HG02943 (cell line): Measurements from ENCODE around the gene TNRC6A.

Experiments
- ATAC-seq: cut with Tn5 transposase; IDR thresholded peaks from one replicate; pipeline ENCODE4 v1.9.1; 2021; ENCODE audit warnings: mild to moderate bottlenecking, low read depth, moderate library complexity; ENCODE audit not compliant: unreplicated experiment

The TNRC6A gene

DNA sequence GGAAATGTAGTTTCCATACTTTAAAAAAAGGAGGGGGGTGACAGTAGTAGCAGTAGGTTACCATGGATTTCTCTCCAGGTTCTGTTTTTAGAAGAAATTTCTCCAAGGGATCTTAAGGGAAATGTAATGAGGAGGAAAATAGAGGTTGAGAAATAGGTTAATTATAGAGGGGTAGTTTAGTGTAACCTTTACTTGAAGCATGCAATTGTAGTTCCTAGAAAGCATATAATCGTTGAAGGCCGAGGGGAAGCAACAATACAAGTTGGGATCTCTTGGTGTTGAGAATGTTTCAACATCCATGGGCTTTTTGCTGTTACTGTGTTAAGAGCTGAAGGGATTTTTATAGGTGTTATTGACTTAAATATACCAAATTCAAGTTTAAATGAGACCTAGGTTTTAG lies 25.1 kb downstream of the TNRC6A start:
- ATAC-seq = no peak

- ATAC-seq = no peak
Observed at GRCh38 chr16:24755201-24755874, 25.9 kb downstream of the TNRC6A start.

GRCh38 chr16:24758373-24758772 lies 28.9 kb downstream of the TNRC6A start:
- no peak for ATAC-seq

DNA sequence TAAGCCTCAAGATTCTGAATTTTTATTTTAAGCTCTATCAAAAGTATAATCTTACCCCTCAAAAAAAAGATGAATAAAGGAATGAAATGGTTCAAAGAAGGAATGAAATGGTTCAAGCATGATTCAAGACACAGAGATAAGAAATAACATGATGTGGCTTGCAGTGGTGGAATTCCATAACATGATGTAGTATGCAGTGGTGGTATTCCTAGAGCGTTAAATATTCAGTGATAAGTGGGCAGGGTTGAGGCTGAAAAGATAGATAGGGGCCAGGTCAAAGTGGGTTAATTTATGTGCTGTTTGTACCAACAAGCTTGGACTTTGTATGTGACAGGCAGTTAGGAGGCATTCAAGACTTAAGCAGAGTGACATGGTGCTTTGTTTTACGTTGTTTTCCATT lies 29.6 kb downstream of the TNRC6A start:
- ATAC-seq = no peak

DNA sequence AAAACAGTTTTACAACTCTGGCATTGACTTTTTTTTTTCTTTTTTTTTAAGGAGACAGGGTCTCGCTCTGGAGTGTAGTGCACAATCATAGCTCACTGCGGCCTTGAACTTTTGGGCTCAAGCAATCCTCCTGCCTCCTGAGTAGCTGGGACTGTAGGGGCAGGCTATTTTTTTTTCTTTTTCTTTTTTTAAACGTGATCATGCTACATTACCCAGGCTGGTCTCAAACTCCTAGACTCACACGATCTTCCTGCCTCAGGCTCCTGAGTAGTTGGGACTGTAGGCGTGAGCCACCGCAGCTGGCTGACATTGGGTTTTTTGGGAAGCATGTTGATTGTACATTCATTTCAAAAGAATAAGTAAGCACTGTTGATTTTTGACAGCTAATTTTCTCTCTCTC lies 32.1 kb downstream of the TNRC6A start:
- no peak for ATAC-seq

- no peak for ATAC-seq
Observed at GRCh38 chr16:24764916-24765315, 35.5 kb downstream of the TNRC6A start.

- no peak for ATAC-seq
Observed at GRCh38 chr16:24766057-24766456, 36.6 kb downstream of the TNRC6A start.

- ATAC-seq = no peak
Observed at GRCh38 chr16:24769806-24770205, 40.4 kb downstream of the TNRC6A start.

DNA sequence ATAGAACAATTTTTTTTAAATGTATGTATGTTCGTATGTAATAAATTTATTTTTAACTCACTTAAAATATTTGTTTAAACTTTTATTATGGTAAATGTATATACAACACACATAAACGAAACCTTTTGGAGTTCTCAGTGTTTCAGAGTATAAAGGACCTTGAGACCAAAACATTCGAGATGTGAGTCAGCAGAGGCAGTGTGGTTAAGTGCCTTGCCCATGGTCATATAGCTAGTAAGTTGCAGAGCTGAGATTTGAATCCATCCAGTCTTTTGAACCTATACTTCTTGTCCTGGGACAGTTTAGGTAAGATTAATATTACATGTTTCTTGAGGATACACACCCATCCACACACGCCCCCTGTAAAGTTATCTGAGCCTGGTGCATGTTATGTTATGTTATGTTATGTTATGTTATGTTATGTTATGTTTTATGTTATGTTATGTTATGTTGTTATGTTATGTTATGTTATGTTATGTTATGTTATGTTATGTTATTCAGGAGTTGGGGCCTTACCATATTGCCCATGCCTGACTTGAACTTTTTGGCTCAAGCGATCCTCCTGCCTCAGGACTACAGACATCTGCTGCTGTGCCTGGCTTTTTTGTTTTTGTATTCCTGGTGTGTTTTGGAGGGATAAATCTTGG lies 41.8 kb downstream of the TNRC6A start:
- no peak for ATAC-seq

DNA sequence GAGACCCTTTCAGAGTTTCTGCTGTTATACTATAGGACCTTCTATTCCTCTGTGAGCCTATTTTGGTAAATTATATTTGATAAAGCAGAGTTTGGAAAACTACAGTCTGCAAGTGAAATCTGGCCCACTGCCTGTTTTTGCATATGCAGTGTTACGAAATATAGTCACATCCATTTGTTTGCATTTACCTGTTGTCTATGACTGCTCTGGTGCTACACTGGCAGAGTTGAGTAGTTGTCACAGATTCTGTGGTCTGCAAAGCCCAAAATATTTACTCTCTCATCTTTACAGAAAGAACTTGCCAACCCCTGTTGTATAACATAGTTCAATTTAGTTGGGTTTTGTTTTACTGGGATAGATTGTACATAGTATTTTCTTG lies 42.3 kb downstream of the TNRC6A start:
- ATAC-seq = no peak

DNA sequence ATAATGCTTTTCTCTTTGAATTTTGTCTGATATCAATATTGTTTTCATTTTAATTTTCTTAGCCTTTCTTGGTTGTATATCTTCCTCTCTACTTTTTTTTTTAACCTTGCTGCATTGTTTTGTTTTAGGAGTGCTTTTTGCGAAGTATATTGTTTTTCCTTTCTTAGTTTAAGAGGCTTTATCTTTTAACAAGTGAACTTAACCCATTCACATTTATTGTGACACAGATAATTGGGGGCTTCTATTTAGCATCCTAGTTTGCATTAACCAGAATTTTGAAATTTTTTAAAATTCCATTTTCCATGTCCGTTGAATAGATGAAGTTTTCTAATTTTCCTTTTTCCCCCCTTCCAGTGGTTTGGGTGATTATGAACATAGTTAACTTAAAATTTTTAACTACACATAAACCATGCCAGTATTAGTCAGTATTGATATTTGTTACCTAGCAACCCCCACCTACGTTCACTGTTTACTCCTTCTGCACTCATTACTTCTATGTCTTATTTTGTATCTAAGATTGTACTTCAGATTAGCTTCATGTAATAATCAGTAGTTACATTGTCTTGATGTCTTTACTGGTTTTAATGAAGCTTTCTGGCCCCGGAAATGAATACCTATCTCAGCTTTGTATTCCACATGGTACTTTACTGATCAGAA lies 44.4 kb downstream of the TNRC6A start:
- ATAC-seq = no peak

- no peak for ATAC-seq
Observed at GRCh38 chr16:24774510-24774909, 45.1 kb downstream of the TNRC6A start.

GRCh38 chr16:24775455-24775854 lies 46.0 kb downstream of the TNRC6A start:
- no peak for ATAC-seq

- ATAC-seq = no peak
Observed at GRCh38 chr16:24776501-24777220, 47.2 kb downstream of the TNRC6A start.

DNA sequence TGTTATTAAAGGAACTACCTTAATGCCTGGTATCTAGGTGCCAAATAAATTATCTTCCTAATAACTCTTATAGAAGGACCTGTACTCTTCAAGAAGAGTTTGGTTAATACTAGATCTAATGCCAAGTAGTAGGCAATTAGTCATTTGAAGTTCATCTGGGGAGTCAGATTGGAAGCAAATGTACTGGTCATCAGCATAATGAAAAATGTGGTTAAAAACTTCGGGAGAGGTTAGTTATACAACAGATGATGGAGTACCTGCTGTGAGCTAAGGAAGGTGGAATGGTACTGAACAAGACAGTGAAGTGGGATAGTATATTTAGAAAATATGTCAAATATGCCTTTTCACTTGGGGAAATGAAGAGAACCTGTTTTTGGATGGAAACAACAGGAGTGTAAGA lies 49.2 kb downstream of the TNRC6A start:
- ATAC-seq = no peak

DNA sequence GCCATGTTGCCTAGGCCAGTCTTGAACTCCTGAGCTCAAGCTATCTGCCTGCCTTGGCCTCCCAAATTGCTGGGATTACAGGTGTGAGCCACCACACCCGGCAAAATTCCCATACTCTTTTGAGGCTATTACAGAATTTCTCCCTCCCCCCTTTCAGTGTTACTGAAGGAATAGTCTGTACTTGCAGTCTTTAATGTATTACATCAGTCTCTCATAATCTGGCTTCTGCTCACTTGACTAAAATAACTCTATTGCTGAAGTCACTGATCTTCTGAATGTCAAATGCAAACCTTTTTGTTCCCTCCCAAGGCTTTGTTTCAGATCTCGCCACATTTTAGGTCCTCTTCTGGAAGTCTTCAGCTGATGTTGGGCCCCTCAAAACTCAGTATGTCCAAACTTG lies 51.8 kb downstream of the TNRC6A start:
- no peak for ATAC-seq

DNA sequence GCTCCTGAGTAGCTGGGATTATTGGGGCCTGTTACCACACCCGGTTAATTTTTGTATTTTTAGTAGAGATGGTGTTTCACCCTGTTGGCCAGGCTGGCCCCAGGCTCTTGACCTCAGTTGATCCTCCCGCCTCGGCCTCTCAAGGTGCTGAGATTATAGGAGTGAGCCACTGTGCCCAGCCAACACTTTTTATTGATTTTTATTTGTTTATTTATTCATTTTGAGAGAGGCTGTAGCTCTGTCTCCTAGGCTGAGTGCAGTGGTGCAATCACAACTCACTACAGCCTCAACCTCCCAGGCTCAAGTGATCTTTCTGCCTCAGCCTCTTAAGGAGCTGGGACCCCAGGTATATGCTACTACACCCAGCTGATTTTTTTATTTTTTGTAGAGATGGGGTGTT lies 54.7 kb downstream of the TNRC6A start:
- no peak for ATAC-seq

GRCh38 chr16:24789881-24790280 lies 60.4 kb downstream of the TNRC6A start:
- no peak for ATAC-seq

GRCh38 chr16:24800586-24800985 lies 71.1 kb downstream of the TNRC6A start:
- no peak for ATAC-seq

- no peak for ATAC-seq
Observed at GRCh38 chr16:24801761-24802302, 72.4 kb downstream of the TNRC6A start.

DNA sequence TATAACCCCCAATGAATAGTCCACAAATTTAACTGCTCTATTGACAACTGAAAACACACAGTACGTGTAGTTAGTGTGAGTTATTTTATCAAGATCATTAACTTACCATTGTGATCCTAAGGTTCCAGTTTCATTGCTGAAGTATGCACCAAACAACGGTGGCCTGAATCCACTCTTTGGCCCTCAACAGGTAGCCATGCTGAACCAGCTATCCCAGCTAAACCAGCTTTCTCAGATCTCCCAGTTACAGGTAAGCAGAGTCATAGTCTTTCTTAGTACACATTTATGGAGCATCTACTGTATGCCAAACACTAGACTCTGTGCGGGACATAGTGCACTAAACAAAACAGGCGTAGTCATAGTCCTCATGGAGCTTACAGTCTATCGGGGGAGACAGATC lies 76.0 kb downstream of the TNRC6A start:
- no peak for ATAC-seq
